ENCODE measurements around the gene AQP3. TPM values are rescaled to one million over a fixed set of nuclear protein-coding genes. Genes with fewer than 3 reads are reported as not detected.

AQP3 gene
- total and polyA plus RNA-seq, 2 of the 13 experiments (the other 11 are each of a cell fraction or from before 2014, with no cell fraction given) = 1.4 to 5.5 TPM

DNA sequence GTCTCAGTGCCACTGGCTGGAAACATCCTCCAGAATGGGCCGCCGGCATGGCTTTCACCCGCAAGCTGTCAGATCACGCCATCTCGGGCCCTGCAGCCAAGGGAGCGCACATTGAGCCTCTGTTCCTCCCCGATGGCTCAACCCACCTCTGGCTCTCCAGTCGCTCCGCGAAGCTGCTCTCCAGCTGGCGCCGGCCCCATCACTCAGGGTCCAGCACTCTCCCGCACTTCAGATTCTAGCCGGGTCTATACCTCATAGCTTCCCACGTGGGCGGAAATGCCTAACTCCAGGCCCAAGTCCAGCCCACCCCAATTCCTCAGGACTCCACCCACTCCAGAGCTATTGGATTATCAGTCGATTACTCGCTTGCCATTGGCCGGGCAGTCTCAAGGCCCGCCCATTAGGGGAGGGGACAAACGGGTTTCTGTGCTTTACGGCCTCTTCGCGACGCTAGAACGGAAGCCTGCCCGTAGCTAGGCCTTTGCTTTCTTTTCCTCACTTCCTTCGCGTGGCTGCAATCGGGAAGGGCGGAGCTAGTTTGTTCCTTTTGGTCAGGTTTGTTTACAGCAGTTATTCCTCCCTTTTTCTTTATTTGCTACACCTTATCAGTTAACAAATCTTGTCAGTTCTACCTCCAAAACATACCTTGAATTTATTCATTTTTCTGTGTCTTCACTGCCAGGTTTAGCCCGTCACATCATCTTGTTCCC lies 26.4 kb upstream of the AQP3 start, which contains the start of gene NOL6 (continued):
- TF ChIP-seq TP53 (CRISPR knock-in tag; conservative IDR thresholded peaks at IDR 0.05) = no peak
- TF ChIP-seq, protein P1, sequence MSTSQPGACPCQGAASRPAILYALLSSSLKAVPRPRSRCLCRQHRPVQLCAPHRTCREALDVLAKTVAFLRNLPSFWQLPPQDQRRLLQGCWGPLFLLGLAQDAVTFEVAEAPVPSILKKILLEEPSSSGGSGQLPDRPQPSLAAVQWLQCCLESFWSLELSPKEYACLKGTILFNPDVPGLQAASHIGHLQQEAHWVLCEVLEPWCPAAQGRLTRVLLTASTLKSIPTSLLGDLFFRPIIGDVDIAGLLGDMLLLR (CRISPR knock-in tag; IDR thresholded peaks at IDR 0.05) = peak; percentile 98; the same call in 1 of the 2 replicates
- peak; percentile 67 for TF ChIP-seq SRSF1 (optimal IDR thresholded peaks at IDR 0.05; ENCODE audit: low read depth, low read length)
- TF ChIP-seq FLYWCH1 (CRISPR knock-in tag; IDR thresholded peaks at IDR 0.05) = no peak
- TF ChIP-seq ZBTB1 (CRISPR knock-in tag; IDR thresholded peaks at IDR 0.05; ENCODE audit: borderline replicate concordance) = no peak
- no peak for TF ChIP-seq ZNF234 (CRISPR knock-in tag; conservative IDR thresholded peaks at IDR 0.05)
- peak; percentile 95 for TF ChIP-seq GATAD1 (CRISPR knock-in tag; IDR thresholded peaks at IDR 0.05)
- TF ChIP-seq KMT2A (CRISPR knock-in tag; IDR thresholded peaks at IDR 0.05) = peak; percentile 46
- TF ChIP-seq, protein P2, sequence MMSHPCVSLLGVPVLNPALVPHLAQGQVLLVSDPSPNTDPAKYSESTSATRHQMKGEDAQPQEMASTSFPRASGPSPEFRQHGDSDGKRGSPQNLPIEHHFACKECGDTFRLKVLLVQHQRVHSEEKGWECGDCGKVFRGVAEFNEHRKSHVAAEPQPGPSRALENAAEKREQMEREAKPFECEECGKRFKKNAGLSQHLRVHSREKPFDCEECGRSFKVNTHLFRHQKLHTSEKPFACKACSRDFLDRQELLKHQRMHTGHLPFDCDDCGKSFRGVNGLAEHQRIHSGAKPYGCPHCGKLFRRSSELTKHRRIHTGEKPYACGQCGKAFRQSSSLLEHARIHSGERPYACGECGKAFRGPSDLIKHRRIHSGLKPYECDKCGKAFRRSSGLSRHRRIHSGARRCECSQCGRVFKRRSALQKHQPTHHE (CRISPR knock-in tag; IDR thresholded peaks at IDR 0.05; ENCODE audit: borderline replicate concordance) = no peak; the same call in 1 of the 2 replicates
- no peak for TF ChIP-seq FOXP1 (IDR thresholded peaks at IDR 0.05)
- no peak for TF ChIP-seq FOXP1 (CRISPR knock-in tag; IDR thresholded peaks at IDR 0.05)
- TF ChIP-seq HNRNPK (IDR thresholded peaks at IDR 0.05; ENCODE audit: low read depth, low read length, poor library complexity, severe bottlenecking) = no peak
- TF ChIP-seq, protein P3, sequence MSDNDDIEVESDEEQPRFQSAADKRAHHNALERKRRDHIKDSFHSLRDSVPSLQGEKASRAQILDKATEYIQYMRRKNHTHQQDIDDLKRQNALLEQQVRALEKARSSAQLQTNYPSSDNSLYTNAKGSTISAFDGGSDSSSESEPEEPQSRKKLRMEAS (IDR thresholded peaks at IDR 0.05) = peak; percentile 98
- peak; percentile 94 for TF ChIP-seq SPEN (CRISPR knock-in tag; IDR thresholded peaks at IDR 0.05; ENCODE audit: low read depth)
- no peak for TF ChIP-seq CBX1 (IDR thresholded peaks at IDR 0.05; ENCODE audit: low read depth)
- TF ChIP-seq ZNF572 (CRISPR knock-in tag; IDR thresholded peaks at IDR 0.05) = no peak
- TF ChIP-seq CHD4 (IDR thresholded peaks at IDR 0.05; ENCODE audit: borderline replicate concordance, low read length) = no peak
- TF ChIP-seq KAT2B (IDR thresholded peaks at IDR 0.05; ENCODE audit: borderline replicate concordance, low read depth, low read length) = no peak
- TF ChIP-seq, protein P4, sequence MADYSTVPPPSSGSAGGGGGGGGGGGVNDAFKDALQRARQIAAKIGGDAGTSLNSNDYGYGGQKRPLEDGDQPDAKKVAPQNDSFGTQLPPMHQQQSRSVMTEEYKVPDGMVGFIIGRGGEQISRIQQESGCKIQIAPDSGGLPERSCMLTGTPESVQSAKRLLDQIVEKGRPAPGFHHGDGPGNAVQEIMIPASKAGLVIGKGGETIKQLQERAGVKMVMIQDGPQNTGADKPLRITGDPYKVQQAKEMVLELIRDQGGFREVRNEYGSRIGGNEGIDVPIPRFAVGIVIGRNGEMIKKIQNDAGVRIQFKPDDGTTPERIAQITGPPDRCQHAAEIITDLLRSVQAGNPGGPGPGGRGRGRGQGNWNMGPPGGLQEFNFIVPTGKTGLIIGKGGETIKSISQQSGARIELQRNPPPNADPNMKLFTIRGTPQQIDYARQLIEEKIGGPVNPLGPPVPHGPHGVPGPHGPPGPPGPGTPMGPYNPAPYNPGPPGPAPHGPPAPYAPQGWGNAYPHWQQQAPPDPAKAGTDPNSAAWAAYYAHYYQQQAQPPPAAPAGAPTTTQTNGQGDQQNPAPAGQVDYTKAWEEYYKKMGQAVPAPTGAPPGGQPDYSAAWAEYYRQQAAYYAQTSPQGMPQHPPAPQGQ (CRISPR knock-in tag; IDR thresholded peaks at IDR 0.05; ENCODE audit: borderline replicate concordance) = no peak
- TF ChIP-seq ZBTB3 (CRISPR knock-in tag; IDR thresholded peaks at IDR 0.05; ENCODE audit: borderline replicate concordance, low read depth) = no peak
- no peak for TF ChIP-seq HNF4G (IDR thresholded peaks at IDR 0.05; ENCODE audit: borderline replicate concordance, low read depth, low read length)
- no peak for TF ChIP-seq HNF4G (CRISPR knock-in tag; IDR thresholded peaks at IDR 0.05; ENCODE audit: borderline replicate concordance, low read depth)
- no peak for TF ChIP-seq NR3C1 (CRISPR knock-in tag; IDR thresholded peaks at IDR 0.05)
- TF ChIP-seq AGO1 (IDR thresholded peaks at IDR 0.05; ENCODE audit: low read depth, low read length, poor library complexity, severe bottlenecking) = no peak
- TF ChIP-seq EHMT2 (IDR thresholded peaks at IDR 0.05; ENCODE audit: borderline replicate concordance, low read depth, low read length) = no peak

All from HepG2 (cell line).